BJ (cell line): ENCODE measurements around the gene RALGAPA1. TPM values are rescaled to one million over a fixed set of nuclear protein-coding genes. Genes with fewer than 3 reads are reported as not detected.

Experiments
- CTCF ChIA-PET: fragments of 350-600 bp; formaldehyde crosslinking; extraction: SDS; loops from one replicate; lab custom pipeline; 2021; ENCODE audit warnings: antibody characterized with exemption, inconsistent platforms; lab: Yijun Ruan, JAX
- POLR2A ChIA-PET: fragments of 300-600 bp; sonication (Branson Sonifier 250); formaldehyde crosslinking; extraction: SDS; loops from one replicate; lab custom pipeline; 2021; ENCODE audit warnings: antibody characterized with exemption; lab: Charles Lee
- DNase-seq: peaks from one replicate; pipeline ENCODE4 v3.0.0-alpha.2; 2011; ENCODE audit warnings: low read depth
- H3K27me3 ChIP-seq: 2 replicates; pipeline ENCODE4 v1.6.0; 2011; ENCODE audit warnings: low read length; ENCODE audit not compliant: control insufficient read depth, insufficient read depth
- H3K36me3 ChIP-seq: 2 replicates; pipeline ENCODE4 v1.5.1; 2011; ENCODE audit warnings: low read length; ENCODE audit not compliant: control insufficient read depth, insufficient read depth
- H3K4me3 ChIP-seq: 2 replicates; pipeline ENCODE4 v1.5.1; 2011; ENCODE audit warnings: low read depth, mild to moderate bottlenecking, control low read depth, low read length
- CTCF ChIP-seq: IDR thresholded peaks from 2 replicates; pipeline ENCODE4 v1.5.1; 2011; ENCODE audit warnings: low read depth, mild to moderate bottlenecking, control low read depth, inconsistent platforms, low read length, moderate library complexity; ENCODE audit not compliant: insufficient read depth
- polyA plus RNA-seq: library from polyadenylated mRNA; depleted of rRNA; stranded (reverse); fragments of >200 nt; gene quantifications from 2 replicates; pipeline ENCODE4 v1.2.3, GENCODE V29; 2011

Gene RALGAPA1
- polyA plus RNA-seq, 1 experiment: 4.7 TPM

GRCh38 chr14:35506461-35506860 lies 302.6 kb downstream of the RALGAPA1 start:
- Histone ChIP-seq H3K27me3 (no peaks in the 10 kb centered on the region), H3K4me3 (no peak overlapping the region), H3K36me3 (no peaks in the 10 kb centered on the region)
- no peak for TF ChIP-seq CTCF
- POLR2A ChIA-PET: no interaction called here
- no peak for DNase-seq
- CTCF ChIA-PET: no interaction called here

- Histone ChIP-seq H3K27me3 (no peaks in the 10 kb centered on the region), H3K36me3 (no peaks in the 10 kb centered on the region), H3K4me3 (no peak overlapping the region)
- DNase-seq: no peak
- POLR2A ChIA-PET: no interaction called here
- CTCF ChIA-PET: no interaction called here
- TF ChIP-seq CTCF: no peak
Measured at GRCh38 chr14:35504260-35504659, 304.8 kb downstream of the RALGAPA1 start.

- no peak for DNase-seq
- POLR2A ChIA-PET: no interaction called here
- no peaks in the 10 kb centered on the region for H3K36me3 ChIP-seq
- H3K27me3 ChIP-seq: no peaks in the 10 kb centered on the region
- no peak overlapping the region for H3K4me3 ChIP-seq
- CTCF ChIA-PET: no interaction called here
- no peak for TF ChIP-seq CTCF
Measured at GRCh38 chr14:35503646-35504045, 305.4 kb downstream of the RALGAPA1 start.

GRCh38 chr14:35499180-35499579 lies 309.9 kb downstream of the RALGAPA1 start:
- Histone ChIP-seq H3K36me3 (no peaks in the 10 kb centered on the region), H3K27me3 (no peaks in the 10 kb centered on the region), H3K4me3 (no peak overlapping the region)
- POLR2A ChIA-PET: no interaction called here
- TF ChIP-seq CTCF: no peak
- CTCF ChIA-PET: no interaction called here
- no peak for DNase-seq

GRCh38 chr14:35495278-35495677 lies 313.8 kb downstream of the RALGAPA1 start:
- no peaks in the 10 kb centered on the region for H3K36me3 ChIP-seq
- H3K27me3 ChIP-seq: no peaks in the 10 kb centered on the region
- ChIA-PET CTCF (no interaction called here), POLR2A (no interaction called here)
- H3K4me3 ChIP-seq: no peak overlapping the region
- no peak for TF ChIP-seq CTCF
- no peak for DNase-seq
